HepG2 (cell line): ENCODE results near the gene AP4M1. TPM values are rescaled to one million over a fixed set of nuclear protein-coding genes. Genes with fewer than 3 reads are reported as not detected.

Source experiments
- ARNT ChIP-seq: fragments of 450-650 bp; IDR thresholded peaks from 2 replicates; pipeline ENCODE4 v1.6.1; 2017
- CBFB ChIP-seq: sonication (generic); formaldehyde crosslinking; IDR thresholded peaks from 2 replicates; pipeline ENCODE4 v1.4.0; 2020; ENCODE audit warnings: missing genetic modification reagents
- CCDC6 ChIP-seq: sonication (generic); formaldehyde crosslinking; IDR thresholded peaks from 2 replicates; pipeline ENCODE4 v1.8.1; 2022; ENCODE audit warnings: mild to moderate bottlenecking, missing genetic modification reagents, moderate library complexity
- ETV5 ChIP-seq: IDR thresholded peaks from 2 replicates; pipeline ENCODE4 v1.6.1; 2018; ENCODE audit warnings: missing biosample characterization, missing genetic modification reagents, inconsistent platforms, borderline replicate concordance
- HNF4G ChIP-seq, 2 experiments: sonication (generic) in 1 of 2; formaldehyde crosslinking in 1 of 2; IDR thresholded peaks; 2 replicates each; pipeline versions ENCODE4 v1.4.0 to v1.6.1; 2011 to 2020; ENCODE audit warnings: borderline replicate concordance in 2 of 2, low read depth in 2 of 2, mild to moderate bottlenecking in 2 of 2, low read length in 1 of 2, missing genetic modification reagents in 1 of 2, moderate library complexity in 1 of 2
- NFE2 ChIP-seq: sonication (generic); formaldehyde crosslinking; IDR thresholded peaks from 2 replicates; pipeline ENCODE4 v1.4.0; 2020; ENCODE audit warnings: missing genetic modification reagents
- SPEN ChIP-seq: sonication (generic); formaldehyde crosslinking; IDR thresholded peaks from 2 replicates; pipeline ENCODE4 v1.5.1; 2020; ENCODE audit warnings: low read depth, mild to moderate bottlenecking, missing genetic modification reagents
- TEAD3 ChIP-seq: optimal IDR thresholded peaks from 2 replicates; pipeline ENCODE3; 2016; ENCODE audit warnings: borderline replicate concordance
- ZNF501 ChIP-seq: sonication (generic); formaldehyde crosslinking; IDR thresholded peaks from 2 replicates; pipeline ENCODE4 v1.5.1; 2020; ENCODE audit warnings: mild to moderate bottlenecking, moderate library complexity, missing genetic modification reagents
- ZNF547 ChIP-seq: sonication (generic); formaldehyde crosslinking; IDR thresholded peaks from 2 replicates; pipeline ENCODE4 v1.5.1; 2020; ENCODE audit warnings: mild to moderate bottlenecking, missing genetic modification reagents
- ZNF605 ChIP-seq: sonication (generic); formaldehyde crosslinking; IDR thresholded peaks from 2 replicates; pipeline ENCODE4 v1.8.0; 2022; ENCODE audit warnings: mild to moderate bottlenecking, missing genetic modification reagents
- ZNF644 ChIP-seq: IDR thresholded peaks from 2 replicates; pipeline ENCODE4 v1.6.1; 2016; ENCODE audit warnings: low read depth
- ZNF670 ChIP-seq: sonication (generic); formaldehyde crosslinking; IDR thresholded peaks from 2 replicates; pipeline ENCODE4 v1.8.0; 2022; ENCODE audit warnings: mild to moderate bottlenecking, missing genetic modification reagents, borderline replicate concordance
- ZNF790 ChIP-seq: sonication (generic); formaldehyde crosslinking; IDR thresholded peaks from 2 replicates; pipeline ENCODE4 v1.8.0; 2022; ENCODE audit warnings: missing genetic modification reagents, mild to moderate bottlenecking, borderline replicate concordance
- ZNF816 ChIP-seq: sonication (generic); formaldehyde crosslinking; IDR thresholded peaks from 2 replicates; pipeline ENCODE4 v1.8.0; 2022; ENCODE audit warnings: missing genetic modification reagents, mild to moderate bottlenecking, borderline replicate concordance
- polyA plus RNA-seq, 8 experiments: library from polyadenylated mRNA; depleted of rRNA in 3 of 8; stranded (reverse) in 7 of 8; unstranded in 1 of 8; fragments of >200 nt; fragmentation: Illumina TruSeq in 4 of 8; extraction: Trizol in 4 of 8; gene quantifications; 2 replicates each; pipeline versions ENCODE4 v1.2.1 to v1.2.3, GENCODE V29; 2011 to 2016; ENCODE audit warnings: low read depth in 4 of 8, missing spikeins in 1 of 8, mixed read lengths in 1 of 8; ENCODE audit not compliant: insufficient read depth in 1 of 8
- total RNA-seq, 5 experiments: library from RNA; depleted of rRNA; stranded (reverse); fragments of >200 nt; fragmentation: Illumina TruSeq; extraction: Trizol; gene quantifications; 2 replicates each; pipeline ENCODE4 v1.2.3, GENCODE V29; 2016; ENCODE audit warnings: low read depth in 1 of 5
- TF ChIP-seq, protein P1 (sequence below): sonication (generic); formaldehyde crosslinking; IDR thresholded peaks from 2 replicates; pipeline ENCODE4 v1.4.0; 2020; ENCODE audit warnings: mild to moderate bottlenecking, missing genetic modification reagents, borderline replicate concordance
- TF ChIP-seq, protein P2 (sequence below): sonication (generic); formaldehyde crosslinking; IDR thresholded peaks from 2 replicates; pipeline ENCODE4 v1.5.1; 2020; ENCODE audit warnings: mild to moderate bottlenecking, moderate library complexity, missing genetic modification reagents
- TF ChIP-seq, protein P3 (sequence below), 2 experiments: sonication (generic) in 1 of 2; formaldehyde crosslinking in 1 of 2; IDR thresholded peaks; 2 replicates each; pipeline versions ENCODE4 v1.4.0 to v1.6.1; 2016 to 2020; ENCODE audit warnings: borderline replicate concordance in 1 of 2, low read depth in 1 of 2, mild to moderate bottlenecking in 1 of 2, missing genetic modification reagents in 1 of 2

The AP4M1 gene
- total and polyA plus RNA-seq, 2 of the 13 experiments (the other 11 are each of a cell fraction or from before 2014, with no cell fraction given): 6.3 to 9.7 TPM

DNA sequence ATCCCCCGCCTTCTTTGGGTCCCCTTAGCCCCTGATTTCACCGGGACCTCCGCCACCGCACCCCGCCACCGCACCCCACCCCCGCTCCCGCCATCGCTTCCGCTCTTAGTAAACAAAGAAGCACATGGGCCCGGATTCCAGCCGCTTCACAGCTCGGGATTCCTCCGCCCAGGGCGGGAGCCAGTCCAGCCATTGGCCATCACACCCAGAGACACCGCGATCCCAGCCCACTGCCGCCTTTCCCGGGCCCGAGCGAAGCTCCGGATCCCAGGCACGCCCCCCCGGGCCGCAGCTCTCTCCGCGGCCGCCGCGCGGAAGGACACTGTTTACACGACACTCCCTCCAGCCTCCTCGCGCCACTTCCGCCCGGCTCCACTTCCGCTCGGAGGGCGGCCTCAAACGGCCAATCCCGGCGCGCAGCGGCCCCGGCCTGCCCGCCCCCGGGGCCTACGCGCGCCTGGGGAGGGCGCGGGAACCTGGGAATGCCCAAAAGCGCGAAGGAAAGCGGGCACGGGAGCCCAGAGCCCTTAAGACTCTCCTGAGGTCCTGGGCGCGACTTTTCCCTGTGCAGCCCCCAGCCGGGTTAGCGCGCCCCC is 925 bp upstream of the AP4M1 start (continued):
- TF ChIP-seq ZNF670 (CRISPR knock-in tag) (0 out of 2 replicates have a peak, but pooled peaks have one; percentile 63), CCDC6 (CRISPR knock-in tag) (peak; percentile 70; the same call in 1 of the 2 replicates), NFE2 (CRISPR knock-in tag) (no peak), ARNT (no peak), SPEN (peak; percentile 97), ZNF605 (CRISPR knock-in tag) (peak; percentile 74), ZNF501 (CRISPR knock-in tag) (peak; percentile 83), ZNF790 (CRISPR knock-in tag) (peak; percentile 65; the same call in 1 of the 2 replicates), ZNF816 (CRISPR knock-in tag) (0 out of 2 replicates have a peak, but pooled peaks have one; percentile 46), TEAD3 (CRISPR knock-in tag) (peak; percentile 82), CBFB (CRISPR knock-in tag) (peak; percentile 88), ZNF547 (CRISPR knock-in tag) (peak; percentile 27), ZNF644 (CRISPR knock-in tag) (no peak), ETV5 (CRISPR knock-in tag) (peak; percentile 97), HNF4G (IDR thresholded peaks at IDR 0.05; ENCODE audit: borderline replicate concordance, low read depth, low read length) (no peak), HNF4G (CRISPR knock-in tag; IDR thresholded peaks at IDR 0.05; ENCODE audit: borderline replicate concordance, low read depth) (0 out of 2 replicates have a peak, but pooled peaks have one; percentile 28)
- TF ChIP-seq, protein P1, sequence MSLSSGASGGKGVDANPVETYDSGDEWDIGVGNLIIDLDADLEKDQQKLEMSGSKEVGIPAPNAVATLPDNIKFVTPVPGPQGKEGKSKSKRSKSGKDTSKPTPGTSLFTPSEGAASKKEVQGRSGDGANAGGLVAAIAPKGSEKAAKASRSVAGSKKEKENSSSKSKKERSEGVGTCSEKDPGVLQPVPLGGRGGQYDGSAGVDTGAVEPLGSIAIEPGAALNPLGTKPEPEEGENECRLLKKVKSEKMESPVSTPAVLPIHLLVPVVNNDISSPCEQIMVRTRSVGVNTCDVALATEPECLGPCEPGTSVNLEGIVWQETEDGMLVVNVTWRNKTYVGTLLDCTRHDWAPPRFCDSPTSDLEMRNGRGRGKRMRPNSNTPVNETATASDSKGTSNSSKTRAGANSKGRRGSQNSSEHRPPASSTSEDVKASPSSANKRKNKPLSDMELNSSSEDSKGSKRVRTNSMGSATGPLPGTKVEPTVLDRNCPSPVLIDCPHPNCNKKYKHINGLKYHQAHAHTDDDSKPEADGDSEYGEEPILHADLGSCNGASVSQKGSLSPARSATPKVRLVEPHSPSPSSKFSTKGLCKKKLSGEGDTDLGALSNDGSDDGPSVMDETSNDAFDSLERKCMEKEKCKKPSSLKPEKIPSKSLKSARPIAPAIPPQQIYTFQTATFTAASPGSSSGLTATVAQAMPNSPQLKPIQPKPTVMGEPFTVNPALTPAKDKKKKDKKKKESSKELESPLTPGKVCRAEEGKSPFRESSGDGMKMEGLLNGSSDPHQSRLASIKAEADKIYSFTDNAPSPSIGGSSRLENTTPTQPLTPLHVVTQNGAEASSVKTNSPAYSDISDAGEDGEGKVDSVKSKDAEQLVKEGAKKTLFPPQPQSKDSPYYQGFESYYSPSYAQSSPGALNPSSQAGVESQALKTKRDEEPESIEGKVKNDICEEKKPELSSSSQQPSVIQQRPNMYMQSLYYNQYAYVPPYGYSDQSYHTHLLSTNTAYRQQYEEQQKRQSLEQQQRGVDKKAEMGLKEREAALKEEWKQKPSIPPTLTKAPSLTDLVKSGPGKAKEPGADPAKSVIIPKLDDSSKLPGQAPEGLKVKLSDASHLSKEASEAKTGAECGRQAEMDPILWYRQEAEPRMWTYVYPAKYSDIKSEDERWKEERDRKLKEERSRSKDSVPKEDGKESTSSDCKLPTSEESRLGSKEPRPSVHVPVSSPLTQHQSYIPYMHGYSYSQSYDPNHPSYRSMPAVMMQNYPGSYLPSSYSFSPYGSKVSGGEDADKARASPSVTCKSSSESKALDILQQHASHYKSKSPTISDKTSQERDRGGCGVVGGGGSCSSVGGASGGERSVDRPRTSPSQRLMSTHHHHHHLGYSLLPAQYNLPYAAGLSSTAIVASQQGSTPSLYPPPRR (CRISPR knock-in tag): peak; percentile 26
- TF ChIP-seq, protein P2, sequence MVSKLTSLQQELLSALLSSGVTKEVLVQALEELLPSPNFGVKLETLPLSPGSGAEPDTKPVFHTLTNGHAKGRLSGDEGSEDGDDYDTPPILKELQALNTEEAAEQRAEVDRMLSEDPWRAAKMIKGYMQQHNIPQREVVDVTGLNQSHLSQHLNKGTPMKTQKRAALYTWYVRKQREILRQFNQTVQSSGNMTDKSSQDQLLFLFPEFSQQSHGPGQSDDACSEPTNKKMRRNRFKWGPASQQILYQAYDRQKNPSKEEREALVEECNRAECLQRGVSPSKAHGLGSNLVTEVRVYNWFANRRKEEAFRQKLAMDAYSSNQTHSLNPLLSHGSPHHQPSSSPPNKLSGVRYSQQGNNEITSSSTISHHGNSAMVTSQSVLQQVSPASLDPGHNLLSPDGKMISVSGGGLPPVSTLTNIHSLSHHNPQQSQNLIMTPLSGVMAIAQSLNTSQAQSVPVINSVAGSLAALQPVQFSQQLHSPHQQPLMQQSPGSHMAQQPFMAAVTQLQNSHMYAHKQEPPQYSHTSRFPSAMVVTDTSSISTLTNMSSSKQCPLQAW (CRISPR knock-in tag): peak; percentile 77; the same call in 1 of the 2 replicates
- TF ChIP-seq, protein P3, sequence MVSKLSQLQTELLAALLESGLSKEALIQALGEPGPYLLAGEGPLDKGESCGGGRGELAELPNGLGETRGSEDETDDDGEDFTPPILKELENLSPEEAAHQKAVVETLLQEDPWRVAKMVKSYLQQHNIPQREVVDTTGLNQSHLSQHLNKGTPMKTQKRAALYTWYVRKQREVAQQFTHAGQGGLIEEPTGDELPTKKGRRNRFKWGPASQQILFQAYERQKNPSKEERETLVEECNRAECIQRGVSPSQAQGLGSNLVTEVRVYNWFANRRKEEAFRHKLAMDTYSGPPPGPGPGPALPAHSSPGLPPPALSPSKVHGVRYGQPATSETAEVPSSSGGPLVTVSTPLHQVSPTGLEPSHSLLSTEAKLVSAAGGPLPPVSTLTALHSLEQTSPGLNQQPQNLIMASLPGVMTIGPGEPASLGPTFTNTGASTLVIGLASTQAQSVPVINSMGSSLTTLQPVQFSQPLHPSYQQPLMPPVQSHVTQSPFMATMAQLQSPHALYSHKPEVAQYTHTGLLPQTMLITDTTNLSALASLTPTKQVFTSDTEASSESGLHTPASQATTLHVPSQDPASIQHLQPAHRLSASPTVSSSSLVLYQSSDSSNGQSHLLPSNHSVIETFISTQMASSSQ (IDR thresholded peaks at IDR 0.05; ENCODE audit: low read depth): no peak
- TF ChIP-seq, protein P3 (CRISPR knock-in tag; IDR thresholded peaks at IDR 0.05; ENCODE audit: borderline replicate concordance): peak; percentile 65; the same call in 1 of the 2 replicates
